Right ventricle myocardium inferior (tissue), 1 donor: Measurements from ENCODE around the gene EFCC1. TPM values are rescaled to one million over a fixed set of nuclear protein-coding genes. Genes with fewer than 3 reads are reported as not detected.

ENCODE experiments used
- ATAC-seq: fragments of 200-7000 bp; cut with Tn5 transposase; one replicate; pipeline ENCODE4 v1.9.1; 2020; ENCODE audit warnings: mild to moderate bottlenecking, moderate library complexity
- DNase-seq: peaks from one replicate; pipeline ENCODE4 v3.0.0; 2021; ENCODE audit errors: missing footprints
- intact Hi-C: fragments of 100-400 bp; cut with DNase I; formaldehyde crosslinking; loops from one replicate; pipeline ENCODE4 v1.11.0; 2022
- long read RNA-seq: library from polyadenylated mRNA; unstranded; transcript quantifications from one replicate; pipeline ENCODE4 v2.0.0, GENCODE V29; 2021
- total RNA-seq: library from RNA; stranded (reverse); fragmentation: NEBNext Ultra II Directional; extraction: Animal tissue kit (Norgen Biotek cat#: 25700); gene quantifications from one replicate; pipeline ENCODE4 v1.2.1, GENCODE V29; 2021
- donor health status: DM: no; HTN: yes; CAD: no; lungs with severe emphysema.

EFCC1 gene, protein sequence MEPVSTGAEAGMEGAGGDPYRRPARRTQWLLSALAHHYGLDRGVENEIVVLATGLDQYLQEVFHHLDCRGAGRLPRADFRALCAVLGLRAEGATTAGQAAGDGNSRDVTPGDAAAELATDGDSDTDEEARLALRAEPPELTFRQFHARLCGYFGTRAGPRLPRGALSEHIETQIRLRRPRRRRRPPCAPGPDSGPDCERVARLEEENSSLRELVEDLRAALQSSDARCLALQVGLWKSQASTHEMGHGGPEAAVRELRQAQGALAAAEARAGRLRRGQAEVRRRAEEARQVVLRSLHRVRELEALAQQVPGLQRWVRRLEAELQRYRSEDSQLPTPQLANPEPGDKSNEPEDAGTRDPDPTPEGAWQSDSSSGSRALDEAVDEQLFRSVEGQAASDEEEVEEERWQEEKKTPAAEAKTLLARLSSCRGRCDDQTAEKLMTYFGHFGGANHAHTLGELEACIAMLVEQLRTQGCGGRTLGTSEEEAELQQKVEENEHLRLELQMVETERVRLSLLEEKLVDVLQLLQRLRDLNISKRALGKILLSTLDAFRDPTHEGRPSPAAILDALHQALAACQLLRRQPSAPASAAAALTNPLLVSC
- 2.3 TPM for total RNA-seq
- long read RNA-seq, partial matches to known transcripts, result 0 of 3 reads
- long read RNA-seq, other reads (novel, unspliced or antisense), result 3 of 3 reads

GRCh38 chr3:129001101-129001805 lies at the start of gene EFCC1:
Gene EFCC1 (plus strand): TSS chr3:129001304. CDS start chr3:129001629, 325 bp downstream.
- intact Hi-C loops, result no loop called here
- ATAC-seq, result peak; percentile 83
- DNase-seq, result peak; percentile 90

- no peak for ATAC-seq
- intact Hi-C loops, result no loop called here
- DNase-seq, result no peak
Measured at GRCh38 chr3:128956440-128956839, 44.7 kb upstream of the EFCC1 start.

DNA sequence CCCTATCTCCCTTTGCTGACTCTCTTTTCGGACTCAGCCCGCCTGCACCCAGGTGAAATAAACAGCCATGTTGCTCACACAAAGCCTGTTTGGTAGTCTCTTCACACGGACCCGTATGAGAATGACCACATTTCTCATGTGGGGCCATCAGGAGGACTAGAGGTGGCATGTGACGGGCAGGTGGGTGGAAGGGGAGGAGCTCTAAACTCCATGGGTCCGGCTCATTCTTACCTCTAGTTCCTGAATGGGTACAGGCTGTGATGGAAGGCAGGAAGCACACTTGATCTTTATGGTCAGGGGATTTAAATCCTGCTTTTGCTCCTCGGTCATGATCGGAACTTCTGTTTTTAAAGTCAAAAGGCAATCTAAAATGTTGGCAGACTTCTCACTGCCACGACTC lies 35.8 kb upstream of the EFCC1 start:
- DNase-seq (no peak), ATAC-seq (no peak)
- intact Hi-C loops, result no loop called here

DNA sequence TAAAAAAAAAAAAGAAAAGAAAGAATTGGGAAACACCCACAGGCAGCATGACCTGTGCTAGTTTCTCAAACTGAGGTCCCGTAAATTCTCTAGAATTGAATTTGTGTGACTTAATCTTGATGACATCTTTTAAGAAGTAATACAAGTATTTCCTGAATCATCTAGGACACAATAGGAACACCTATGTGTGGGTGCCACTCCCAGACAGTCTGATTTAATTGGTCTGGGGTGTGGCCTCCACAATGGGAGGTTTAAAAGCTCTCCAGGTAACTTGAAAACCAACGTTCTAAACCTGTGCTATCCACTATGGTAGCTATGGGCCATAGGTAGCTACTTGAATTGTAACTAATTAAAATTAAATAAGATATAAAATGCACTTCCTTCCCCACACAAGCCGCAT lies 35.3 kb upstream of the EFCC1 start:
- intact Hi-C loops, result no loop called here
- ATAC-seq (no peak), DNase-seq (no peak)

- intact Hi-C loops, result no loop called here
- DNase-seq (no peak), ATAC-seq (no peak)
Measured at GRCh38 chr3:128967748-128968355, 33.3 kb upstream of the EFCC1 start.

DNA sequence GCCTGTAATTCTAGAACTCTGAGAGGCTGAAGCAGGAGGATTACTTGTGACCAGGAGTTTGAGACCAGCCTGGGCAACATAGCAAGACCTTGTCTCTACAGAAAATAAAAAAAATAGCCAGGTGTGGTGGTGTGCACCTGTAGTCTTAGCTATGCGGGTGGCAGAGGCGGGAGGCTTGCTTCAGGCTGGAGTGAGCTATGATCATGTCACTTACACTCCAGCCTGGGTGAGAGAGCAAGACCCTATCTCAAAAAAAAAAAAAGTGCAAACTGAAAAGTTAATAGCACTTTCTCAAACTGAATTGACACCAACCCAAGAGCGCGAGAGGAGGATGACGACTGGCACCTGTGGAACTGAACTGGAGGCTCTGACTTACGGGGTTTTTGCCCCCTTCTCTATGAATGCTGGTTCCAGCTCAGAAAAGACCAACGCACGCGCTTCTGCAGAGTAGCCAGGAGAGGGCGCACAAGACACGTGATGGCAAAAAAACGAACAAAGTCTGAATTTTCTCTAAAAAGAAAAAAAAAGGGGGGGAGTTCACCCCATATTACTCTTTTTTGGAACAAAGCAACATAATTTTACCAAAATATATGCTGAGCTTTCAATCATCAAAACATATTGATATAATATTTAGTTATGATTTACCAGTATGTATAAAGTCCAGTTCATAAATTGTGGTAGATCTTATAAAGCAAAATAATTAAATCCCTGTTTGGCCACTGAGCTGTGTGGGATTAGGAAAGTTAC lies 30.9 kb upstream of the EFCC1 start:
- DNase-seq, result no peak
- intact Hi-C loops, result loop anchor here (2.0 to 10.0 kb wide), 2 partner anchors 115 to 279 kb away; partner anchors contain the start of gene COPG1
- ATAC-seq, result peak; percentile 49

DNA sequence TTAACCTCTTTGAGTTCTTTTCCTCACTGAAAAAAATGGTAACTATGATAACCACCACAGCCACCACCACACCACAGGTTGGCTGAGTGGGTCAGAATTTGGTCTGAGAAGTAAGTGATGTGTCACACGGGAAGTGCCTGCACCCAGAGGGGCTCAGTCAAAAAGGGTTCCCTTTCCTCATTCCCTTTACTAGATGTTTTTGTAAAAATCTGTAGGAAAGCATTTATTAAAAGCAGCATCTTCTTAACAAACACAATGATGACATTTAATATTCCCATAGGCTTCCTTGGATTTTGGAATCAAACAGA lies 30.4 kb upstream of the EFCC1 start:
- intact Hi-C loops, result loop anchor here (2.0 to 10.0 kb wide), 2 partner anchors 114 to 278 kb away; partner anchors contain the start of gene COPG1
- ATAC-seq, result no peak
- no peak for DNase-seq

DNA sequence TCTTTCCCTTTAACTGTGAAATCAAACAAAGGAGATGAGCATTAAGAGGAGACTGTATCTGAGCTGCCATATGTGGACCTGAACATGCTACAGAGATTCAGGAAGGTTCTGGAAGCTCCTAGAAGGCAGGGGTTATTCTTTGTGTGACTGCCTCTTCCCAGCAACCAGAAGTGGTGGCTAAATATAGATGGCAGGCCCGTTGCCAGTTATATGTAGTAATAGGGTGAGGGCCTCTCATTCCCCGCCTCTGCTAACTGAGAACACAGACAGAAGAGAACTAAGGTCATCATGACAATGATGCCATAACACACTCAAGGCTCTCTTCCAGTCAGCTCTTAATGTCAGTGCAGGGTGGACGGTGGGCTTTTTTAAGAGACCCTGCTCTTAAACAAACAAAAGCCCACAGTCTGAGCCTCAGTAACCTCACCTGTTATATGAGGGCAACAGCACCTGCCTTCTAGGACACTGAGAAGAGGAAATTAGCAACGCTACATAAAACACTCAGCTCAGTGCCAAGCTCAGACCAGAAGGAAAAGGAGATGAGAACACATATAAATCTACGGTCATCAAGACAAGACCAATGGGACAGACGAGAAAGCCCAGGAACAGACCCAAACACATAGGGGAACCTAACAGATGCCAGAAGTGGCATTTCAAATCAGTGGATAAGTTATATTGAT lies 29.5 kb upstream of the EFCC1 start:
- intact Hi-C loops, result loop anchor here (2.0 to 10.0 kb wide), 2 partner anchors 113 to 277 kb away; partner anchors contain the start of gene COPG1
- peak; percentile 77 for ATAC-seq

GRCh38 chr3:128973988-128974564 lies 27.0 kb upstream of the EFCC1 start:
- ATAC-seq (no peak), DNase-seq (no peak)
- intact Hi-C loops, result loop anchor here (10.0 kb wide), 1 partner anchor 111 kb away; no protein-coding TSS in a partner anchor

More for the DNA sequence above, 29.5 kb upstream of the EFCC1 start:
- no peak for DNase-seq

GRCh38 chr3:128975276-128975675 lies 25.8 kb upstream of the EFCC1 start:
- DNase-seq (no peak), ATAC-seq (no peak)
- intact Hi-C loops, result loop anchor here (10.0 kb wide), 1 partner anchor 110 kb away; no protein-coding TSS in a partner anchor

DNA sequence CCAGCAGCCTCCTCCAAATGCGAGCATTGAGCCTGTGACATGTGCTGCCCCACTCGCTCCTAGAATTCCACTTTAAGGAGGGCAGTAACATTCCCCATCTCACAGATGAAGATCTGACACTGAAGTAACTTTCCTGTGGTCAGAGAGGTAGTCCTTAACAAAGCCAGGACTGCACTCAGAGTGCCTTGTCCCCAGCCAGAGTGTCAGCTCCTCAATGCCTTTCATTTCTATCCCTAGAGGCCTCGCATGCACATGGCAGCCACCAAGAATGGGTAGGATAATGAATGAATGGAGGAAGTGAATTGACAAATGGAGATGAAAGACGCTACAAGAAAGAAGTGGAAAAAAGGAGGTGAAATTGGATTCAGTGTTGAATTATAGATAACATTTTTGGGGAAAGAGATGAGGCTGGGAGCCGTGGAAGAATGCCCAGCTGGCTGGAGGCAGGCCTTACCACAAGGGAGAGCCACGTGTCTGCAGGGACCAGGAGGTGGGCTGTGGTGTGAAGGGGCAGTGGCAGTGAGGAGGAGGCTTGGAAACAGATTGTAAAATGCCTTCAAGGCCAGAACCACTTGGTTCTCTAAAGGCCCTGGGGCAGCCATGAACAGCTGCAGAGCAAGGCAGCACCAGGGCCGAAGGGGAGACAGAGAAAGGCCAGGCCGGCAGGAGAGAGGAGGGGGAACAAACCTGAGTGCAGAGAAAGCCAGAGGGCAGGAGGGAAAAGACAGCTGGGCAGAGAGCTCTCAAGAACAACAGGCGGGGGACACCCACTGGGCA lies 17.6 kb upstream of the EFCC1 start:
- no peak for ATAC-seq
- no peak for DNase-seq
- intact Hi-C loops, result no loop called here

GRCh38 chr3:128984596-128984995 lies 16.5 kb upstream of the EFCC1 start:
- intact Hi-C loops, result no loop called here
- DNase-seq, result no peak
- ATAC-seq, result no peak

GRCh38 chr3:128987302-128988100 lies 13.6 kb upstream of the EFCC1 start:
- DNase-seq (no peak), ATAC-seq (no peak)
- intact Hi-C loops, result no loop called here

DNA sequence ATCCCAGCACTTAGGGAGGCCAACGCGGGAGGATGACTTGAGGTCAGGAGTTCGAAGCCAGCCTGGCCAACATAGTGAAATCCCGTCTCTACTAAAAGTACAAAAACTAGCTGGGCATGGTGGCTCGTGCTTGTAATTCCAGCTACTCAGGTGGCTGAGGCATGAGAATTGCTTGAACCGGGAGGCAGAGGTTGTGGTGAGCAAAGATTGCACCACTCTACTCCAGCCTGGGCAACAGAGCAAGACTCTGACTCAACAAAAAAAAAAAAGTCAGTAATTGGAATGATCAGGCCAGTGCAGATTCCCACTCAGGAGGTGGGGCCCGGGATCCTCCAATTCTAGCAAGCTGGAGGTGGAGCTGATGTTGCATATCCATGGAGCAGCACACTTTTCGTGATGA lies 12.8 kb upstream of the EFCC1 start:
- intact Hi-C loops, result no loop called here
- ATAC-seq (no peak), DNase-seq (no peak)

- intact Hi-C loops, result no loop called here
- ATAC-seq (no peak), DNase-seq (no peak)
Measured at GRCh38 chr3:128991355-128991895, 9.7 kb upstream of the EFCC1 start.
